Right lung (tissue), 10 donors: ENCODE results near the gene FBN1. TPM values are rescaled to one million over a fixed set of nuclear protein-coding genes. Genes with fewer than 3 reads are reported as not detected.

Source experiments
- DNase-seq, 2 donors: peaks; one replicate each; pipeline ENCODE4 v3.0.0-alpha.2; 2013
- long read RNA-seq, 8 donors: transcript quantifications; one replicate each; lab custom pipeline, GENCODE V29; 2026
- polyA plus RNA-seq, 5 donors: library from polyadenylated mRNA; unstranded; fragments of 120-200 nt; gene quantifications; one replicate each; pipeline versions ENCODE4 v1.2.1 to v1.2.3, GENCODE V29; 2013; ENCODE audit warnings: inconsistent platforms in 1 of 5, low replicate concordance in 1 of 5; ENCODE audit not compliant: insufficient read length in 5 of 5, insufficient read depth in 1 of 5

Gene FBN1
- 10 to 100 TPM; 78.7 to 99.3 (median 85.4) TPM for polyA plus RNA-seq
- long read RNA-seq, donor 1, full-length matches to known transcripts = 2 of 15 reads
- long read RNA-seq, donor 1, partial matches to known transcripts = 13 of 15 reads
- long read RNA-seq, donor 1, other reads (novel, unspliced or antisense) = 0 of 15 reads
- long read RNA-seq, donor 2, full-length matches to known transcripts = 6 of 13 reads
- long read RNA-seq, donor 2, partial matches to known transcripts = 7 of 13 reads
- long read RNA-seq, donor 2, other reads (novel, unspliced or antisense) = 0 of 13 reads
- long read RNA-seq, donor 3 = 0 reads
- long read RNA-seq, donor 4, full-length matches to known transcripts = 1 of 17 reads
- long read RNA-seq, donor 4, partial matches to known transcripts = 16 of 17 reads
- long read RNA-seq, donor 4, other reads (novel, unspliced or antisense) = 0 of 17 reads
- long read RNA-seq, donor 5, full-length matches to known transcripts = 2 of 27 reads
- long read RNA-seq, donor 5, partial matches to known transcripts = 25 of 27 reads
- long read RNA-seq, donor 5, other reads (novel, unspliced or antisense) = 0 of 27 reads
- long read RNA-seq, donor 6, full-length matches to known transcripts = 4 of 22 reads
- long read RNA-seq, donor 6, partial matches to known transcripts = 18 of 22 reads
- long read RNA-seq, donor 6, other reads (novel, unspliced or antisense) = 0 of 22 reads
- long read RNA-seq, donor 7, full-length matches to known transcripts = 1 of 26 reads
- long read RNA-seq, donor 7, partial matches to known transcripts = 25 of 26 reads
- long read RNA-seq, donor 7, other reads (novel, unspliced or antisense) = 0 of 26 reads
- long read RNA-seq, donor 8 = 0 reads

DNA sequence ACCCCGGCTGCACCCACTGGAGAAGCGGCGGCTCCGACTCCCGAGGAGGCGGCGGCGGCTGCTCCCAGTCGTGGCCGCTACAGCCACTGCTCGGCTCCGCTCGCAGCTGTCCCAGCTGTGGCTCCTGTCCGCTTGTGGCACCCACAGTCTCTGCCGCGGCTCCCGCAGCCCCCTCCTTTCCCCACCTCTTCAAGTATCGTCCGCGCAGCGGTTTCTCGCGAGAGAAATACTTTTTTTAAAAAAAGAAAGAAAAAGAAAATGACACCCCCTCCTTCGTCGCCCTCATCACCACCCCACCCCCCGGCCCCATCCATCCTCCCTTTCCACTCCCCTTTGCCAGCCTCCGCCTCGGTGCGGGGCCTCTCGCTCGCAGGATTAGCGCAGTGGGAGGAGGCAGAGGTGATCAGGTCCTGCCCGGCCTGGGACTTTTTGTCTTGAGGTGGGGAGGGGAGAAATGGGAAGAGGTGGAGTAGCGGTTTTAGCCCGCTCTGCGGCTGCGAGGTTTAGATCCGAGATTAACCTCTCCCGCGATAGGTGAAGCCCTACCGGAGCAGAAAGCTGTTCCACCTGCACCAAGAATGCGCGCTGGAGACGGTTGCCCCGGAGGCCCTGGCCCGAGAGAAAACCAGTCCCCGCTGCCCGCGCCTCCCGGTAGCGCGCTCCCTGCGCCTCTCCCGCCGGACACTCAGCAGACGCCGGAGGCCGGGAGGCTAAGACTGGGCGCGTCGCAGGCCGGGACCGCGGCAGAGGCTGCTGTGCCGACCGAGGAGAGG is at the start of gene FBN1:
Gene FBN1, minus strand, starts transcription at position 152 of the 773 bp plus-strand sequence. CDS start 940 bp downstream, outside the sequence.
- DNase-seq = peak; percentile 88 to 89

GRCh38 chr15:48693484-48693883 is 48.0 kb upstream of the FBN1 start:
- DNase-seq = no peak

- DNase-seq = no peak
Measured at GRCh38 chr15:48688493-48688892, 43.0 kb upstream of the FBN1 start.

- no peak for DNase-seq
Measured at GRCh38 chr15:48683991-48684765, 38.7 kb upstream of the FBN1 start.

DNA sequence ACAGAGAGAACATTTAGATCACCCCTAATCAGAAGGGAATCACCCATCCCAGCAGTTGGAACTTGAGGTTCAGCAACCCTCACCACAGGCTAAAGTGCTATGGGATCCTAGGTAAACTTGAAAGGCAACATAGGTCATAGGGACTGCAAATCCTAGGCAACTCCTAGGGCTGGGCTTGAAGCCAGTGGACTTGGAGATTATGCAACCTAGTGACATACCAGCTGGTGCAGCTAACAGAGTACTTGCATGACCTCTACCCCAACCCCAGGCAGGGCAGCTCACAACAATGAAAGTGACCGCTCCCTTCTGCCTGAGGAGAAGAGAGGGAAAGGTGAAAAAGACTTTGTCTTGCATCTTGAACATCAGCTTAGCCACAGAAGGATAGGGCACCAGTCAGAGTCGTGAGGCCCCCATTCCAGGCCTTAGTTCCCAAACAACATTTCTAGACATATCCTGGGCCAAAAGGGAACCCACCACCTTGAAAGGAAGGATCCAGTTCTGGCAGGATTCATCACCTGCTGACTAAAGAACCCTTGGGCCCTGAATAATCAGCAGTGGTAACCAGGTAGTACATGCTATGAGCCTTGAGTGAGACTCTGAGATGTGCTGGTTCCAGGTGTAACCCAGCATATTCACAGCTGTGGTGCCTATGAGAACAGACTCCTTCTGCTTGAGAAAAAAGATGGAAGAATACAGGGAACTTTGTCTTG is 37.6 kb upstream of the FBN1 start:
- DNase-seq = peak in 1 of 2 donors; percentile 9

DNA sequence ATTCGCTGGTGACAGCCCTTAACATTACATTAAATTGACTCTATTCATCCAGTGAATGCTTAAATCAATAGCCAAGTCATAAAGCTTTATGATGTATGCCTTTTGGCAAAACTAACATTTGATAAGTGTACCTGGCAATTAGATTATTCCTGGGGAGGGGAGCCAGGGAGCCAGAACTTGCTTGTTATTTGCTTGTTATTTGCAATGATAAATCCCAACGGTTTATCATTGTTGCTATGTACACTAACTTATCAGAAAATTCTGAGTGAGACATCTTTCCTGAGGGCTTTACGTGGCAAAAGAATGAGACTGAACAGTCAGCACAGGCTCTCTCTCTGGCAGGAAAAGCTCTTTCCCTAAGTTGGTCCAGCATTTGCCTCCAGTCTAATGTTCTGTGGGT is 35.8 kb upstream of the FBN1 start:
- no peak for DNase-seq

DNA sequence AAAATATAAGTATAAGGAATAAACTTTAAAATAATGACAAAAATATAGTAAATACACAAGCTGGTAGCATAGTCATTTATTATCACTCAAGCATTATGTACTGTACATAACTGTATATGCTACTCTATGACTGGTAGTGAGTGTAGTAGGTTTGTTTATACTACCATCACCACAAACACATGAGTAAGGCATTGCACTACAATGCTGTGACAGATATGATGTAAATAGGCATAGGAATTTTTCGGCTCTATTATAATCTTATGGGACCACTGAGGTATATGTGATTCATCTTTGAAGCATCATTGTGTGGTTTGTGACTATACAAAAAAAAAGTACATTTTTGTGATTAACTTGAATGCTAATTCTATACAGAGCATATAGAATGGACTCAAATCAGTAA is 35.3 kb upstream of the FBN1 start:
- DNase-seq = no peak

DNA sequence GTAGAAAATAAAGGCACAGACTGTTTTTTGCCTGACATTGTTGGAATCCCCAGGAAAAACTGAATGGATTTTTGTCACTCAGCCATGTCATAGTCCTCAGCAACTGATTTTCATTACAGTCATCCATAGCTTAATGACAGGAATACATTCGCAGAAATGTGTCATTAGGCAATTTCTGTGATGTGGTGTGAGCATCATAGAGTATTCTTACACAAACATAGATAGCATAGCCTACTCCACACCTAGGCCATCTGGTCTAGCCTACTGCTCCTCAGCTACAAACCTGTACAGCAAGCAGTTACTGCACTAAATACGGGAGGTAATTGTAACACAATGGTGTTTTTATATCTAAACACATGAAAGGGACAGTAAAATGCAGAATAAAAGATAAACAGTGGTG is 34.4 kb upstream of the FBN1 start:
- DNase-seq = no peak

GRCh38 chr15:48678851-48679250 is 33.3 kb upstream of the FBN1 start:
- no peak for DNase-seq

- DNase-seq = no peak
Measured at GRCh38 chr15:48677821-48678220, 32.3 kb upstream of the FBN1 start.

DNA sequence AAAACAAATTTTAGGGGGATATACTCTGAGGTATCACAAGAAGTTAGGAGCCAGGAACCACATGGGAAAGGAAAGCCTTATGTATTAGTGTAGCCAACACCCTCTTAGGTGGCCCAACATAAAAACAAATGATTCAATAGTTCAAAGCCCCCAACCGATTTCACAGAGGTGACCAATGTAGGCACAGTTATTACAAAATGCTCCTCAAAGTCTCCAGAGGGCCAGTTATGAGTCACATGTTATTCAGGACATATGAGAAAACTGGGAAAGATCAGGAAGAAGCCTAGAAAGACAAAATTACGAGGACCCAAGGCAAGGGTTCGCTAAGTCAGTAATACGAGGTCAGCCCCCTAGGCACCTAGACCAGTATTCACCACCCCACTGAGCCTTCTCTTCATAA is 29.9 kb upstream of the FBN1 start:
- DNase-seq = no peak

GRCh38 chr15:48674876-48675275 is 29.4 kb upstream of the FBN1 start:
- DNase-seq = no peak

DNA sequence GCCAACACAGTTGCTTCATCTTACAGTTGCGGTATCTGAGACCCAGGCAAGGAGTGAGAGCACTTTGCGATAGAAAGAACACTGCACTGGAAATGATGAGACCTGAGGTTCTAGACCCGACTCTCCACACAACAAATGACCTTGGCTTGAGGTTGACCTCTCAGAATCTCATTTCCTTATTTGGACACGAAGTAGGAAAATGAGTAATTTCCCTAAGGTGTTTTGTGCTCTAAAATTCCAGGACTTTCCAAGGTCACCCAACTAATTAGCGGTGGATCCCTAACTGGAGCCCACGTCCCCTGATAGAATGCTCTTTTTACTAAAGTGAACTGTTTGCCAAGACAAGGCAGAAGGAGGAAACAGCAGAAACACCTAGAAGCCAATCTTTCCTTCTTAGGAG is 26.7 kb upstream of the FBN1 start:
- DNase-seq = no peak

GRCh38 chr15:48671103-48672022 is 25.9 kb upstream of the FBN1 start:
- DNase-seq = no peak

GRCh38 chr15:48667701-48668100 is 22.2 kb upstream of the FBN1 start:
- no peak for DNase-seq

GRCh38 chr15:48664436-48664835 is 18.9 kb upstream of the FBN1 start:
- DNase-seq = no peak

- DNase-seq = peak; percentile 42 to 48
Measured at GRCh38 chr15:48657950-48658591, 12.6 kb upstream of the FBN1 start.

DNA sequence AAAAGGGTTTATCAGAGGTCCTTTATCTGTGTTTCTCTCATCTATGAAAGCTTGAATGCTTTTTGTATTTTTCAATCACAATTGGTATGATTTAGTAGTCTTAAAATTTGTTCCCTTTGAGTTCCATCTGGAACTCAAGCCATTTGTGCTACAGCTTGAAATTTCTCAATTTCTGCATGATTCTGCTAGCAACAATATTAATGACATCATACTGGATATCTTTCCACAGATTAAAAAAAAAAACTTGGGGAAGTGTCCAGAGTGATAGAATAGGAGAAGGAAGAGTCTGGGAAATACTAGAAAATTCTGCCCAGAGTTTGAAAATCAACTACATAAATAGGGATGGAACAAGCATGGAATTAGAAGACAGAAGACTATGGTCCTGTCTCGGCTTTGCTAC is 9.3 kb upstream of the FBN1 start:
- DNase-seq = no peak
